DOHH2 (cell line): ENCODE results near the gene STAG1.

ENCODE experiments used
- H3F3A ChIP-seq: fragments of 200-600 bp; sonication (generic), shearing (Covaris generic); 2 replicates; pipeline ENCODE4 v1.6.0; 2016; ENCODE audit warnings: antibody characterized with exemption, mild to moderate bottlenecking; ENCODE audit not compliant: control insufficient read depth, insufficient read depth
- H3K27ac ChIP-seq: fragments of 200-600 bp; sonication (generic); 2 replicates; pipeline ENCODE4 v1.5.1; 2014; ENCODE audit warnings: low read depth, mild to moderate bottlenecking, low read length, moderate library complexity
- H3K27me3 ChIP-seq: fragments of 200-600 bp; sonication (generic); 2 replicates; pipeline ENCODE4 v1.6.1; 2014; ENCODE audit warnings: mild to moderate bottlenecking, low read length, mixed read lengths; ENCODE audit not compliant: control insufficient read depth
- H3K36me3 ChIP-seq: fragments of 200-600 bp; sonication (generic); 2 replicates; pipeline ENCODE4 v1.6.1; 2014; ENCODE audit warnings: mild to moderate bottlenecking, low read length, moderate library complexity, mixed read lengths; ENCODE audit not compliant: control insufficient read depth
- H3K4me1 ChIP-seq: fragments of 200-600 bp; sonication (generic); 2 replicates; pipeline ENCODE4 v1.6.1; 2014; ENCODE audit warnings: mild to moderate bottlenecking, low read length, mixed read lengths; ENCODE audit not compliant: control insufficient read depth
- H3K4me2 ChIP-seq: fragments of 200-600 bp; sonication (generic); 2 replicates; pipeline ENCODE4 v1.6.0; 2014; ENCODE audit warnings: mild to moderate bottlenecking, low read length, moderate library complexity
- H3K4me3 ChIP-seq: fragments of 200-600 bp; sonication (generic); 2 replicates; pipeline ENCODE4 v1.5.1; 2014; ENCODE audit warnings: mild to moderate bottlenecking, low read length, mixed read lengths
- H3K79me2 ChIP-seq: fragments of 200-600 bp; sonication (generic); 2 replicates; pipeline ENCODE4 v1.6.1; 2014; ENCODE audit warnings: mild to moderate bottlenecking, low read length, mixed read lengths; ENCODE audit not compliant: control insufficient read depth
- H3K9me2 ChIP-seq: fragments of 200-600 bp; sonication (generic); replicated peaks from 2 replicates; pipeline ENCODE4 v1.6.1; 2014; ENCODE audit warnings: mild to moderate bottlenecking, low read length, mixed read lengths; ENCODE audit not compliant: control insufficient read depth
- H3K9me3 ChIP-seq: fragments of 200-600 bp; sonication (generic); 2 replicates; pipeline ENCODE4 v1.6.1; 2014; ENCODE audit warnings: antibody characterized with exemption, low read length, mixed read lengths; ENCODE audit not compliant: control insufficient read depth, insufficient read depth
- H4K20me1 ChIP-seq: fragments of 200-600 bp; sonication (generic); 2 replicates; pipeline ENCODE4 v1.6.0; 2014; ENCODE audit warnings: low read depth, mild to moderate bottlenecking, antibody characterized with exemption, low read length, moderate library complexity; ENCODE audit not compliant: control insufficient read depth, insufficient read depth
- CTCF ChIP-seq: fragments of 200-600 bp; sonication (generic); IDR thresholded peaks from one replicate; pipeline ENCODE4 v1.5.1; 2014; ENCODE audit warnings: antibody characterized with exemption, mild to moderate bottlenecking, low read depth, low read length; ENCODE audit not compliant: poor library complexity, severe bottlenecking
- EZH2phosphoT487 ChIP-seq: fragments of 200-600 bp; sonication (generic); IDR thresholded peaks from 2 replicates; pipeline ENCODE4 v1.6.1; 2017; ENCODE audit warnings: borderline replicate concordance, mild to moderate bottlenecking, antibody characterized with exemption, low read length, moderate library complexity, mixed read lengths

STAG1 gene

GRCh38 chr3:136387031-136387430 is 365.1 kb downstream of the STAG1 start:
- Histone ChIP-seq H3K27me3 (no peaks in the 10 kb centered on the region), H3K4me1 (no peaks in the 10 kb centered on the region)
- TF ChIP-seq EZH2phosphoT487 (no peak), CTCF (no peak)

GRCh38 chr3:136385457-136385856 is 366.7 kb downstream of the STAG1 start:
- Histone ChIP-seq H3K27ac (no peak overlapping the region), H3K27me3 (no peaks in the 10 kb centered on the region), H3K9me2 (no peaks in the 10 kb centered on the region), H3K4me1 (no peaks in the 10 kb centered on the region), H3K4me2 (no peak overlapping the region), H4K20me1 (no peaks in the 10 kb centered on the region), H3K36me3 (no peaks in the 10 kb centered on the region), H3K4me3 (no peak overlapping the region), H3F3A (no peaks in the 10 kb centered on the region), H3K9me3 (no peaks in the 10 kb centered on the region), H3K79me2 (no peaks in the 10 kb centered on the region)
- TF ChIP-seq CTCF: no peak
- TF ChIP-seq EZH2phosphoT487: no peak

More at GRCh38 chr3:136387031-136387430, 365.1 kb downstream of the STAG1 start:
- H3K9me2 ChIP-seq: no peaks in the 10 kb centered on the region
- H4K20me1 ChIP-seq: no peaks in the 10 kb centered on the region
- H3K4me3 ChIP-seq: no peak overlapping the region
- H3F3A ChIP-seq: no peaks in the 10 kb centered on the region
- no peaks in the 10 kb centered on the region for H3K36me3 ChIP-seq
- H3K79me2 ChIP-seq: no peaks in the 10 kb centered on the region
- no peak overlapping the region for H3K27ac ChIP-seq
- no peak overlapping the region for H3K4me2 ChIP-seq
- no peaks in the 10 kb centered on the region for H3K9me3 ChIP-seq

GRCh38 chr3:136381051-136381450 is 371.1 kb downstream of the STAG1 start:
- peaks cover 8% of the 10 kb centered on the region for H3K36me3 ChIP-seq
- no peaks in the 10 kb centered on the region for H3K79me2 ChIP-seq
- H3K4me3 ChIP-seq: no peak overlapping the region
- H3K9me2 ChIP-seq: no peaks in the 10 kb centered on the region
- H3F3A ChIP-seq: no peaks in the 10 kb centered on the region
- no peaks in the 10 kb centered on the region for H4K20me1 ChIP-seq
- no peak overlapping the region for H3K27ac ChIP-seq
- no peak overlapping the region for H3K4me2 ChIP-seq
- no peaks in the 10 kb centered on the region for H3K4me1 ChIP-seq
- no peaks in the 10 kb centered on the region for H3K9me3 ChIP-seq
- TF ChIP-seq EZH2phosphoT487: no peak
- no peak for TF ChIP-seq CTCF
- H3K27me3 ChIP-seq: no peaks in the 10 kb centered on the region

- H3K79me2 ChIP-seq: no peaks in the 10 kb centered on the region
- H3K9me3 ChIP-seq: no peaks in the 10 kb centered on the region
- peaks cover 8% of the 10 kb centered on the region for H3K36me3 ChIP-seq
- no peaks in the 10 kb centered on the region for H3F3A ChIP-seq
- no peak overlapping the region for H3K4me3 ChIP-seq
- no peaks in the 10 kb centered on the region for H4K20me1 ChIP-seq
- TF ChIP-seq CTCF (no peak), EZH2phosphoT487 (no peak)
- no peaks in the 10 kb centered on the region for H3K9me2 ChIP-seq
- H3K27me3 ChIP-seq: no peaks in the 10 kb centered on the region
- no peaks in the 10 kb centered on the region for H3K4me1 ChIP-seq
- no peak overlapping the region for H3K27ac ChIP-seq
- H3K4me2 ChIP-seq: no peak overlapping the region
These were observed 371.6 kb downstream of the STAG1 start for GRCh38 chr3:136380530-136380929.
